Peyer's patch (tissue), 4 donors: ENCODE results near the gene EXOSC7. TPM values are rescaled to one million over a fixed set of nuclear protein-coding genes. Genes with fewer than 3 reads are reported as not detected.

Experiments
- DNase-seq, 3 donors: peaks; one replicate each; pipeline ENCODE4 v3.0.0-alpha.2; 2017 to 2019
- H3K27ac ChIP-seq, 4 donors: fragments of 200-600 bp; sonication (generic); one replicate each; pipeline ENCODE4 v1.5.1; 2016 to 2019
- H3K27me3 ChIP-seq, 2 donors: fragments of 200-600 bp; sonication (generic); one replicate each; pipeline ENCODE4 v1.5.1; 2019
- H3K36me3 ChIP-seq, 3 donors: fragments of 200-600 bp; sonication (generic); one replicate each; pipeline ENCODE4 v1.5.1; 2016 to 2019
- H3K4me1 ChIP-seq, 4 donors: fragments of 200-600 bp; sonication (generic); one replicate each; pipeline ENCODE4 v1.5.1; 2016 to 2019
- H3K4me3 ChIP-seq, 4 donors: fragments of 200-600 bp; sonication (generic); 1 replicate in 3 of 4; 2 replicates in 1 of 4; pipeline ENCODE4 v1.5.1; 2016 to 2019; ENCODE audit warnings: mild to moderate bottlenecking in 1 of 4
- H3K9me3 ChIP-seq, 4 donors: fragments of 200-600 bp; sonication (generic); one replicate each; pipeline ENCODE4 v1.5.1; 2016 to 2019; ENCODE audit warnings: mild to moderate bottlenecking in 1 of 4
- CTCF ChIP-seq, 6 experiments: fragments of 450-650 bp in 4 of 6; fragments of 200-600 bp in 2 of 6; sonication (generic) in 1 of 6; IDR thresholded peaks; one replicate each; pipeline ENCODE4 v1.5.1; 2017 to 2019; ENCODE audit warnings: antibody characterized with exemption in 6 of 6, mild to moderate bottlenecking in 3 of 6, moderate library complexity in 1 of 6
- POLR2A ChIP-seq, 2 donors: fragments of 450-650 bp; IDR thresholded peaks; one replicate each; pipeline ENCODE4 v1.5.1; 2017; ENCODE audit warnings: antibody characterized with exemption in 2 of 2, mild to moderate bottlenecking in 2 of 2, moderate library complexity in 2 of 2
- small RNA-seq, 2 donors: library from RNA; depleted of rRNA; stranded (forward); fragments of <200 nt; gene quantifications; one replicate each; pipeline ENCODE3, GENCODE V24; 2016
- total RNA-seq, 4 donors: library from RNA; depleted of rRNA; stranded (reverse); fragments of >200 nt; gene quantifications; one replicate each; pipeline ENCODE4 v1.1.0, GENCODE V29; 2016

EXOSC7 gene
- total RNA-seq, 4 donors from 2014 or later, result 19.8 to 66.0 (median 28.6) TPM

GRCh38 chr3:45056608-45057301 lies 80.7 kb downstream of the EXOSC7 start:
- H3K36me3 ChIP-seq, result no peaks in the 10 kb centered on the region
- no peak overlapping the region for H3K27ac ChIP-seq
- no peaks in the 10 kb centered on the region for H3K9me3 ChIP-seq
- H3K4me3 ChIP-seq, result no peak overlapping the region
- no peaks in the 10 kb centered on the region for H3K4me1 ChIP-seq
- no peak for TF ChIP-seq CTCF (IDR thresholded peaks at IDR 0.05)
- no peak for TF ChIP-seq POLR2A (IDR thresholded peaks at IDR 0.05)
- DNase-seq, result no peak
- H3K27me3 ChIP-seq, result no peaks in the 10 kb centered on the region

GRCh38 chr3:45057557-45057956 lies 81.5 kb downstream of the EXOSC7 start:
- H3K4me1 ChIP-seq, result no peaks in the 10 kb centered on the region
- H3K27ac ChIP-seq, result no peak overlapping the region
- TF ChIP-seq POLR2A (IDR thresholded peaks at IDR 0.05), result no peak
- TF ChIP-seq CTCF (IDR thresholded peaks at IDR 0.05), result no peak
- no peaks in the 10 kb centered on the region for H3K27me3 ChIP-seq
- no peak overlapping the region for H3K4me3 ChIP-seq
- no peaks in the 10 kb centered on the region for H3K9me3 ChIP-seq
- no peaks in the 10 kb centered on the region for H3K36me3 ChIP-seq
- DNase-seq, result no peak

DNA sequence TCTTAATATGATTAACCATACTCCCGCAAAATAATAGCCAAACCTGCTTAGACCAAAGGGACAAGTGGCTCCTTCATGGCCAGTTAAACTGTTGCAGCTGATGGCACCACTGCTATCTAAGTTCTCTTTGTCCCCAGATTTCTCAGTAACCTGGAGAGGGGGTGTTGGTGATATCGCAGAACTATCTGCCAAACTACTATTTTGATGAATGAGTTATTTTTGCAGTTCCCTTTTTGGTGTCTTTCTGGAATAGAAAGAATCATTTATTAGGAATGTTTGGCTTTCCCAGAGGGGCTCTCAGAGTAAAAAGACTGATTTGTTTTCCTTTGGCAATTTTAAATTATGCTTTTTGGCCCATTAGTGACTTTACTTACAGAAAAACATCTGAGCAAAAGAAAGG lies 83.1 kb downstream of the EXOSC7 start:
- H3K4me3 ChIP-seq, result no peak overlapping the region
- TF ChIP-seq POLR2A (IDR thresholded peaks at IDR 0.05) (no peak), CTCF (IDR thresholded peaks at IDR 0.05) (no peak)
- H3K4me1 ChIP-seq, result no peaks in the 10 kb centered on the region
- no peaks in the 10 kb centered on the region for H3K27me3 ChIP-seq
- H3K9me3 ChIP-seq, result no peaks in the 10 kb centered on the region
- no peaks in the 10 kb centered on the region for H3K36me3 ChIP-seq
- no peak for DNase-seq
- no peak overlapping the region for H3K27ac ChIP-seq

DNA sequence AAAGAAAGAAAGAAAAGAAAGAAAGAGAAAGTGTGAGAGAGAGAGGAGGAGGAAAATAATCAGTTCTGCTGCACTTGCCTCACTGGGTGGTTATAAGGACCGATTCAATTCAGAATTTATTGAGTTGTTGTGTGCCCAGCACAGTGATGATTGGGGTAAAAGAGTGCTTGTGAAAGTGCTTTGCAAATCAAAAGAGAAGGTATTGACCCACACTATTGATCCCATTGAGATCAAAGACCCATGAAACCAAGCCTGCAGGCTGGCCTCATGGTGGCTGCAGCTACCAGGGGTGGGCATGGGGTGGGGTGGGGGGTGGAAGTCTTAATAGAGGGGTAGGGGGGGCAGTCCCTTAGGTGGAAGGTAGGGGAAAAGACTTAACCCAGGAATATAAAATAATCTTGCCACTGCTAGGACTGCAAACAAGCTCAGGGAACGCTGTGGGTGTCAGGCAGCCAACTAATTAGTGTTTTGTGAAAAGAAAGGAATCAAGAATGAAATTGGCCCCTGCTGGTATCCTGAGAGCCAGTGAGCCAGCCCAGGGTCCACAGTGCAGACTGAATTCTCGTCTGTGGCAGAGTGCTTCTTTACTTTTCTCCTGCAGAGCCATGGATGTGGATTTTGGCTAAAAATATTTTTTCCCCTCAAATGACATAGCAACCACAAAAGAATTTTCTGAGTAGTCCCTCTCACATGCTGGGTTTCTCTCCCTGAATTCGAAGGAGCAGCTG lies 84.3 kb downstream of the EXOSC7 start:
- no peak for DNase-seq
- no peaks in the 10 kb centered on the region for H3K9me3 ChIP-seq
- no peaks in the 10 kb centered on the region for H3K4me1 ChIP-seq
- no peak for TF ChIP-seq POLR2A (IDR thresholded peaks at IDR 0.05)
- TF ChIP-seq CTCF (IDR thresholded peaks at IDR 0.05), result no peak
- H3K4me3 ChIP-seq, result no peak overlapping the region
- no peaks in the 10 kb centered on the region for H3K36me3 ChIP-seq
- H3K27ac ChIP-seq, result no peak overlapping the region
- H3K27me3 ChIP-seq, result no peaks in the 10 kb centered on the region

Small RNA genes within 50 kb of the gene (small RNA-seq; reads per million reads assigned to genes)
- gene RNU5B-3P, result 0 reads per million in 2 donors

Other genes with a start within 250 kb of the EXOSC7 start
- 1 to 10 TPM; 1.0 to 9.9 (median 4.1) TPM for gene ZNF501, start 246.6 kb upstream of the EXOSC7 start, total RNA-seq
- 10 to 100 TPM in 2 of 4 donors, 1 to 10 TPM in 2; 8.9 to 21.5 (median 10.9) TPM for gene KIAA1143, start 214.6 kb upstream of the EXOSC7 start, total RNA-seq
- 10 to 100 TPM in 1 of 4 donors, 1 to 10 TPM in 2, under 1 TPM in 1; 0.85 to 32.2 (median 2.6) TPM for gene KIF15, start 214.4 kb upstream of the EXOSC7 start, total RNA-seq
- gene TMEM42, start 114.3 kb upstream of the EXOSC7 start, total RNA-seq, result 10 to 100 TPM in 2 of 4 donors, 1 to 10 TPM in 2; 8.9 to 12.6 (median 10.6) TPM
- gene TGM4, start 101.6 kb upstream of the EXOSC7 start, total RNA-seq, result not detected
- 100 to 1,000 TPM in 3 of 4 donors, 10 to 100 TPM in 1; 70.1 to 190 (median 152) TPM for gene ZDHHC3, start 70 bp upstream of the EXOSC7 start, total RNA-seq
- 10 to 100 TPM; 11.6 to 47.9 (median 32.7) TPM for gene CLEC3B, start 50.1 kb downstream of the EXOSC7 start, total RNA-seq
- gene CDCP1, start 170.1 kb downstream of the EXOSC7 start, total RNA-seq, result 10 to 100 TPM; 29.7 to 68.3 (median 61.5) TPM